ENCODE data around the gene C1RL. TPM values are rescaled to one million over a fixed set of nuclear protein-coding genes. Genes with fewer than 3 reads are reported as not detected.

Gene C1RL
- total and polyA plus RNA-seq, 4 experiments from 2014 or later = 4.9 to 33.6 (median 20.1) TPM

DNA sequence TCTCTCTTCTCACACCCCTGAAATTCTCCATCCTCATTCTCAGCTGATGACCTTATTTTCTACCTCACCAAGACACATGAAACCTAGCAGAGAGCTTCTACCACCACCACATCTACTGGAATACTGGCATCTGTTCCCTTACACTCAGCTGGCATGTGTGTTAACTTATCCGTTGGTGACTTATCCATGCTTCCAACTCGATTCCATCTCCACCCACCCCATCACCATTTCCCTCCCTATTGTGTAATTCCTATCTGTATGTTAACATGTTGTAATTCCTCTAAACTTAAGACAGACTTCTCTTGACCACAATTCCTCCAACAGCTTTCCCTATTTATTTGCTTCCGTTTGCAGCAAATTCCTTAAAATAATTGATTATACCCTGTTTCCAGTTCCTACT, 33.1 kb downstream of the C1RL start:
- Histone ChIP-seq H3K27me3 (ENCODE audit: insufficient read depth, low read length) (no peaks in the 10 kb centered on the region), H3K4me1 (ENCODE audit: insufficient read depth, low read length) (no peaks in the 10 kb centered on the region), H3K4me3 (ENCODE audit: low read length in 2 of 2) (no peak overlapping the region), H3K9me3 (ENCODE audit: control insufficient read depth in 1 of 2, low read length in 2 of 2) (no peaks in the 10 kb centered on the region), H3K36me3 (ENCODE audit: insufficient read depth, low read length) (no peaks in the 10 kb centered on the region), H3K27ac (ENCODE audit: low read depth, low read length) (no peak overlapping the region)
- H3K27me3 Mint-ChIP-seq = peaks cover 3 to 5% of the 10 kb centered on the region in 2 donors
- peak overlapping the region in 3 of 7 donors; percentile 1 to 65 (median 33) for H3K27ac Mint-ChIP-seq
- ChIA-PET CTCF (ENCODE audit: partially characterized antibody) (interaction anchor here (0.8 kb wide), 1 partner anchor 18 kb away, joined by 3 read pairs; no protein-coding TSS in a partner anchor), POLR2A (ENCODE audit: partially characterized antibody) (no interaction called here)
- H3K4me3 Mint-ChIP-seq = no peak overlapping the region
- intact Hi-C loops (cut with micrococcal nuclease) = no loop called here
- H3K4me1 Mint-ChIP-seq = peaks cover 0 to 3% (median 0%) of the 10 kb centered on the region in 4 donors
- DNase-seq = no peak
- no peaks in the 10 kb centered on the region for H3K9me3 Mint-ChIP-seq
- no peaks in the 10 kb centered on the region for H3K36me3 Mint-ChIP-seq

DNA sequence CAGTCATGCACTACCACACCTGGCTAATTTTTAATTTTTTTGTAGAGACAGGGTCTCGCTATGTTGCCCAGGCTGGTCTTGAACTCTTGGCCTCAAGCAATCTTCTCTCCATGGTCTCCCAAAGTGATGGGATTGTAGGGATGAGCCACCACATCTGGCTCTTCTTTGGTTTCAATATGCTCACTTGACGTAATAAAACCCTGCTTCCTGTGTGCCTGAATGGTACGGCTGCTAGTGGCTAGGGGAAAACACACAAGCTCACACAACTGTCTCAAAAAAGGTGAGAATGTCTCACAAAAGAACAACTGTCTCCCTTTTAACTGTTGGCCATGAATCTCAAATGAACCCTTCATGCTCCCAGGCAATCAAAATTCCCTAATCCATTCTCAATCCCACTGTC, 33.5 kb downstream of the C1RL start:
- Histone ChIP-seq H3K36me3 (ENCODE audit: insufficient read depth, low read length) (no peaks in the 10 kb centered on the region), H3K27ac (ENCODE audit: low read depth, low read length) (no peak overlapping the region), H3K27me3 (ENCODE audit: insufficient read depth, low read length) (no peaks in the 10 kb centered on the region), H3K4me3 (ENCODE audit: low read length in 2 of 2) (no peak overlapping the region), H3K4me1 (ENCODE audit: insufficient read depth, low read length) (no peaks in the 10 kb centered on the region), H3K9me3 (ENCODE audit: control insufficient read depth in 1 of 2, low read length in 2 of 2) (no peaks in the 10 kb centered on the region)
- Mint-ChIP-seq H3K9me3 (no peaks in the 10 kb centered on the region), H3K36me3 (no peaks in the 10 kb centered on the region), H3K4me1 (peaks cover 0 to 3% (median 0%) of the 10 kb centered on the region in 4 donors), H3K27me3 (peaks cover 5 to 7% of the 10 kb centered on the region in 2 donors), H3K4me3 (no peak overlapping the region), H3K27ac (peak overlapping the region in 3 of 7 donors; percentile 32 to 65 (median 33))
- intact Hi-C loops (cut with micrococcal nuclease) = no loop called here
- POLR2A ChIA-PET (ENCODE audit: partially characterized antibody) = no interaction called here
- CTCF ChIA-PET (ENCODE audit: partially characterized antibody) = interaction anchor here (0.8 kb wide), 1 partner anchor 18 kb away, joined by 3 read pairs; no protein-coding TSS in a partner anchor
- DNase-seq = no peak

DNA sequence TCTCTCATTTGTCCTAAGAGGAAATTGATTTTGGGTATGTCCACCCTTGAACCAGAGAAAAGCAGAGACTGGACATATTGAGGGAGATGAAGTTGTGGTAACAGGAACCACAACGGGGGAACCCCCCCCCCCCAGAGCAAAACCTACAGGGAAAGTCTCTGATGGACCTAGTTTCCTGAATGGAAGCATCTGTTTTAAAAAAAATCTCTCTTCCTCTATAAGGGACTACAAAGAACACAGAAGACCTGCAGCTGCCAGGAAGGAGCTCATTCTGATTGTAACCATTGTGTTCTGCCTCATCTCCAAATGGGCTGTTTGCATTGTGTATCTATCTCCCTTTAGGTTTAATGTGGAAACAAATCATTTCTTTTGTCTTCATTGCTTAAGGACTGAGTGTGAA, 35.1 kb downstream of the C1RL start:
- H3K27ac Mint-ChIP-seq = no peak overlapping the region
- no peaks in the 10 kb centered on the region for H3K9me3 ChIP-seq (ENCODE audit: control insufficient read depth in 1 of 2, low read length in 2 of 2)
- H3K4me3 ChIP-seq (ENCODE audit: low read length in 2 of 2) = no peak overlapping the region
- CTCF ChIA-PET (ENCODE audit: partially characterized antibody) = no interaction called here
- no peaks in the 10 kb centered on the region for H3K27me3 ChIP-seq (ENCODE audit: insufficient read depth, low read length)
- peaks cover 0 to 3% (median 0%) of the 10 kb centered on the region in 4 donors for H3K4me1 Mint-ChIP-seq
- POLR2A ChIA-PET (ENCODE audit: partially characterized antibody) = interaction anchor here (1.1 kb wide), 1 partner anchor 34 kb away, joined by 3 read pairs; no protein-coding TSS in a partner anchor
- H3K36me3 Mint-ChIP-seq = no peaks in the 10 kb centered on the region
- H3K27me3 Mint-ChIP-seq = peaks cover 5 to 7% of the 10 kb centered on the region in 2 donors
- H3K4me1 ChIP-seq (ENCODE audit: insufficient read depth, low read length) = no peaks in the 10 kb centered on the region
- no peak for DNase-seq
- no peak overlapping the region for H3K4me3 Mint-ChIP-seq
- no peaks in the 10 kb centered on the region for H3K36me3 ChIP-seq (ENCODE audit: insufficient read depth, low read length)
- no peak overlapping the region for H3K27ac ChIP-seq (ENCODE audit: low read depth, low read length)
- intact Hi-C loops (cut with micrococcal nuclease) = no loop called here
- H3K9me3 Mint-ChIP-seq = no peaks in the 10 kb centered on the region

DNA sequence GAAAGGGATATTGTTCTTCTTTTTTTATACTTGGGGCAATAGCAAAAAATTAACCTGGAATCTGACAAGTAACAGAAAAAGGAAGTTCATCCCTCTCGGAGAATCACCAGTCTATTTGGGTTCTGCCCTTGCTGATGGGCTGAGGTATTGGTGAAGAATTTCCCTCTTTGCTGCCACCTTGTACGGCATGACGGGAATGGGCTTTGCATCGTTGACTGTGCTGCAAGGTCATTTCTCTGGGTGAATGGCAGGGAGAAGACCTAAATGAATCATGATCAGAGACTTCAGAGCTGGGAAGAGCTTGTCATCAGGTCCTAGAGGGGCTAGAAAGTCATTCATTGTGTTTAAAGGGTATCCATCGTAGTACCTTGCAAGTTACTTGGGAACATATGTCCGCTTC, 36.5 kb downstream of the C1RL start:
- intact Hi-C loops (cut with micrococcal nuclease) = no loop called here
- peaks cover 0 to 3% (median 0%) of the 10 kb centered on the region in 4 donors for H3K4me1 Mint-ChIP-seq
- Histone ChIP-seq H3K27ac (ENCODE audit: low read depth, low read length) (no peak overlapping the region), H3K4me3 (ENCODE audit: low read length in 2 of 2) (no peak overlapping the region), H3K9me3 (ENCODE audit: control insufficient read depth in 1 of 2, low read length in 2 of 2) (no peaks in the 10 kb centered on the region), H3K4me1 (ENCODE audit: insufficient read depth, low read length) (no peaks in the 10 kb centered on the region), H3K36me3 (ENCODE audit: insufficient read depth, low read length) (no peaks in the 10 kb centered on the region), H3K27me3 (ENCODE audit: insufficient read depth, low read length) (no peaks in the 10 kb centered on the region)
- no peaks in the 10 kb centered on the region for H3K36me3 Mint-ChIP-seq
- H3K9me3 Mint-ChIP-seq = no peaks in the 10 kb centered on the region
- H3K4me3 Mint-ChIP-seq = no peak overlapping the region
- ChIA-PET CTCF (ENCODE audit: partially characterized antibody) (no interaction called here), POLR2A (ENCODE audit: partially characterized antibody) (interaction anchor here (1.1 kb wide), 1 partner anchor 36 kb away, joined by 3 read pairs; no protein-coding TSS in a partner anchor)
- H3K27me3 Mint-ChIP-seq = peaks cover 5 to 7% of the 10 kb centered on the region in 2 donors
- DNase-seq = no peak
- no peak overlapping the region for H3K27ac Mint-ChIP-seq

DNA sequence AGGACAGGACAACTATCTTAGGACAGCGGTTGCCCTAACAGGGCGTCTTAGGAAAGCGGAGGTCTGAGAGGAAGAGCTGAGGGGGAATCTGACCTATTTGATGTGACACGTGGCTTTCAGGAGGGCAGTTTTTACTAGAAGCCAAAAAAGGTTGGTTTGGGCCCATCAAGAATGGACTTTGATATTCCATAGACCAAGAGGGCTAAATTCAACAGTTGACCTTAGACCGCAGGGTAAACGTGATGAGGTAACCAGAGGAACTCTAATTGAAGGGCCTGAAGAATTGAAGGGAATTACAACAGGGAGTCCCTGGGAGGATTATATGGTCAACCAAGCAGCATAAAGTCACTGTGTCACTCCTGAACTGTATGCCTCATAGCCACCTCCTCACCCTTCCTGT, 37.0 kb downstream of the C1RL start:
- H3K4me1 ChIP-seq (ENCODE audit: insufficient read depth, low read length) = no peaks in the 10 kb centered on the region
- no peak overlapping the region for H3K27ac Mint-ChIP-seq
- no peaks in the 10 kb centered on the region for H3K27me3 ChIP-seq (ENCODE audit: insufficient read depth, low read length)
- H3K4me3 ChIP-seq (ENCODE audit: low read length in 2 of 2) = no peak overlapping the region
- intact Hi-C loops (cut with micrococcal nuclease) = no loop called here
- no peaks in the 10 kb centered on the region for H3K9me3 Mint-ChIP-seq
- H3K9me3 ChIP-seq (ENCODE audit: control insufficient read depth in 1 of 2, low read length in 2 of 2) = no peaks in the 10 kb centered on the region
- H3K4me3 Mint-ChIP-seq = no peak overlapping the region
- no peak overlapping the region for H3K27ac ChIP-seq (ENCODE audit: low read depth, low read length)
- no peak for DNase-seq
- POLR2A ChIA-PET (ENCODE audit: partially characterized antibody) = no interaction called here
- H3K27me3 Mint-ChIP-seq = peaks cover 3 to 7% of the 10 kb centered on the region in 2 donors
- CTCF ChIA-PET (ENCODE audit: partially characterized antibody) = no interaction called here
- no peaks in the 10 kb centered on the region for H3K36me3 Mint-ChIP-seq
- peaks cover 0 to 3% (median 0%) of the 10 kb centered on the region in 4 donors for H3K4me1 Mint-ChIP-seq
- H3K36me3 ChIP-seq (ENCODE audit: insufficient read depth, low read length) = no peaks in the 10 kb centered on the region

DNA sequence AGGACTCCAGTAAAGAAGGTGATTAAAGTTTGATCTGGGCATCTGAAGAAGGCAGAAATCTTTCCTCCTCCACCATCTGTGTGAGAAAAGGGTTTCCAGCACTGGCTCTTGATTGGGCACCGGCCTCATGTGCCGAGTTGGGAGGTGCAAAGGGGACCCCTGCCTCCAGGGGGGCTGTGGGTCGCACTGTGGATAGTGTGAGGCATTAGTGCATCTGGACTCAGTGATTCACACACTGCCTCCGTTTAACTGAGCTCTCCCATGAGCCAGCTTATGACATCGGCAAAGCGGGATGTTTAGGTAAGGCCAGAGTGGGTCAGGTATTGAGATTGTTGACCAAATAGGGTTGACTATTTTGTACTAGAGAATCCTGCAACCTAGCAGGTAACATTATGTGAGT, 39.6 kb downstream of the C1RL start:
- ChIA-PET CTCF (ENCODE audit: partially characterized antibody) (no interaction called here), POLR2A (ENCODE audit: partially characterized antibody) (no interaction called here)
- Histone ChIP-seq H3K4me1 (ENCODE audit: insufficient read depth, low read length) (no peaks in the 10 kb centered on the region), H3K27ac (ENCODE audit: low read depth, low read length) (no peak overlapping the region), H3K4me3 (ENCODE audit: low read length in 2 of 2) (no peak overlapping the region), H3K9me3 (ENCODE audit: control insufficient read depth in 1 of 2, low read length in 2 of 2) (no peaks in the 10 kb centered on the region), H3K36me3 (ENCODE audit: insufficient read depth, low read length) (no peaks in the 10 kb centered on the region), H3K27me3 (ENCODE audit: insufficient read depth, low read length) (no peaks in the 10 kb centered on the region)
- H3K27me3 Mint-ChIP-seq = peaks cover 3 to 10% of the 10 kb centered on the region in 2 donors
- no peaks in the 10 kb centered on the region for H3K9me3 Mint-ChIP-seq
- intact Hi-C loops (cut with micrococcal nuclease) = no loop called here
- DNase-seq = no peak
- H3K36me3 Mint-ChIP-seq = no peaks in the 10 kb centered on the region
- H3K4me3 Mint-ChIP-seq = no peak overlapping the region
- H3K27ac Mint-ChIP-seq = no peak overlapping the region
- no peaks in the 10 kb centered on the region for H3K4me1 Mint-ChIP-seq

DNA sequence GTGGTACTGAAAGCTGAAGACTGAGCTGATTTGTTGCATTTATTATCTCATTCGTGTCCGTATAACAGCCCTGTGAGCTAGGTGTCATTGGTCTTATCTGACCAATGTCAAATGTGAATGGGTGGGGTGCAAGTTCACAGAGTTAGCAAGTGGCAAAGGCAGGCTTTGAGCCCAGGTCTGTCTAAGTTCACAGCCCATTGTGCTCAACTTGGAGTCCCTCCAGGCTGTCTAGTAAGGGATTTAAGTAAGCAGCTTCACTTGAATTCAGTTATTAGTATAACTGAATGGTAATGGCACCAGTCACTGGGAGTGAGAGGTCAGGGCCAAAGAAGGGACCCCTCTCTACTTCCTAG, 40.0 kb downstream of the C1RL start:
- no peaks in the 10 kb centered on the region for H3K9me3 Mint-ChIP-seq
- no peak overlapping the region for H3K4me3 Mint-ChIP-seq
- no peaks in the 10 kb centered on the region for H3K27me3 ChIP-seq (ENCODE audit: insufficient read depth, low read length)
- no peak for DNase-seq
- no peaks in the 10 kb centered on the region for H3K9me3 ChIP-seq (ENCODE audit: control insufficient read depth in 1 of 2, low read length in 2 of 2)
- H3K4me1 Mint-ChIP-seq = no peaks in the 10 kb centered on the region
- H3K36me3 ChIP-seq (ENCODE audit: insufficient read depth, low read length) = no peaks in the 10 kb centered on the region
- H3K27ac ChIP-seq (ENCODE audit: low read depth, low read length) = no peak overlapping the region
- CTCF ChIA-PET (ENCODE audit: partially characterized antibody) = no interaction called here
- H3K27me3 Mint-ChIP-seq = peaks cover 0 to 10% of the 10 kb centered on the region in 2 donors
- intact Hi-C loops (cut with micrococcal nuclease) = no loop called here
- no peak overlapping the region for H3K27ac Mint-ChIP-seq
- no peaks in the 10 kb centered on the region for H3K36me3 Mint-ChIP-seq
- no peak overlapping the region for H3K4me3 ChIP-seq (ENCODE audit: low read length in 2 of 2)
- no peaks in the 10 kb centered on the region for H3K4me1 ChIP-seq (ENCODE audit: insufficient read depth, low read length)
- POLR2A ChIA-PET (ENCODE audit: partially characterized antibody) = no interaction called here

Data from CD4-positive, alpha-beta memory T cell (primary cell).